Psoas muscle (tissue), 8 donors: ENCODE measurements around the gene HIP1. TPM values are rescaled to one million over a fixed set of nuclear protein-coding genes. Genes with fewer than 3 reads are reported as not detected.
"Not testable (repeated sequence)": the region's sequence is repeated elsewhere in the genome, so short reads cannot be mapped to it uniquely, and the experiment has no call there.

Source experiments
- ATAC-seq, 4 donors: fragments of 200-7000 bp; cut with Tn5 transposase; one replicate each; pipeline ENCODE4 v1.9.1; 2020; ENCODE audit warnings: moderate library complexity in 3 of 4, mild to moderate bottlenecking in 2 of 4
- DNase-seq, 2 donors: peaks; one replicate each; pipeline ENCODE4 v3.0.0-alpha.2; 2020
- H3K27ac ChIP-seq: fragments of 200-600 bp; one replicate; pipeline ENCODE4 v1.8.0; 2022
- H3K27me3 ChIP-seq, 3 donors: fragments of 200-600 bp in 1 of 3; one replicate each; pipeline versions ENCODE4 v1.6.1 to v1.8.0; 2013 to 2022; ENCODE audit warnings: low read length in 2 of 3, mild to moderate bottlenecking in 2 of 3, moderate library complexity in 1 of 3; ENCODE audit not compliant: insufficient read depth in 3 of 3
- H3K36me3 ChIP-seq, 2 donors: fragments of 200-600 bp in 1 of 2; one replicate each; pipeline versions ENCODE4 v1.6.1 to v1.8.0; 2013 to 2022; ENCODE audit warnings: low read depth in 1 of 2, mild to moderate bottlenecking in 1 of 2, moderate library complexity in 1 of 2; ENCODE audit not compliant: insufficient read depth in 1 of 2
- H3K4me1 ChIP-seq: fragments of 200-600 bp; one replicate; pipeline ENCODE4 v1.8.0; 2022
- H3K4me3 ChIP-seq: fragments of 200-600 bp; one replicate; pipeline ENCODE4 v1.8.0; 2022; ENCODE audit warnings: mild to moderate bottlenecking
- H3K9me3 ChIP-seq: fragments of 200-600 bp; one replicate; pipeline ENCODE4 v1.8.0; 2022
- WGBS, 3 donors: extraction: QIAGEN DNeasy Blood & Tissue Kit; methylation state at CpG; one replicate each; pipeline versions ENCODE4 v1.1.6 to v1.1.7; 2013; 5-methylcytosine and 5-hydroxymethylcytosine counted together
- intact Hi-C, 2 donors: fragments of 100-400 bp; cut with DNase I; formaldehyde crosslinking; loops; one replicate each; pipeline versions ENCODE4 v1.11.0 to v1.14.2; 2022
- long read RNA-seq, 2 donors: library from polyadenylated mRNA; unstranded; transcript quantifications; one replicate each; pipeline ENCODE4 v2.0.0, GENCODE V29; 2021
- polyA plus RNA-seq, 3 donors: library from polyadenylated mRNA; stranded (reverse); fragments of 200-250 nt; gene quantifications; one replicate each; pipeline ENCODE4 v1.2.3, GENCODE V29; 2013
- total RNA-seq, 4 donors: library from RNA; stranded (reverse); fragmentation: NEBNext Ultra II Directional in 2 of 4; extraction: Animal tissue kit (Norgen Biotek cat#: 25700) in 2 of 4; gene quantifications; one replicate each; pipeline versions ENCODE4 v1.2.1 to v1.2.4, GENCODE V29; 2021 to 2023
- TF ChIP-seq, protein P1 (sequence below): fragments of 200-600 bp; IDR thresholded peaks from one replicate; pipeline ENCODE4 v1.8.0; 2022; ENCODE audit warnings: antibody characterized with exemption
- donor health status: healthy with polysubstance abuse.
- donor health status: DM: no; HTN: no; CAD: no; lungs with moderate emphysema.
- donor health status: Bipolar disorder and iron deficiency.
- donor health status: healthy.
- donor health status: DM: yes; HTN: yes; CAD: no.
- donor health status: DM: no; HTN: no; CAD: no.
- donor health status: DM: no; HTN: no; CAD: no.
- donor health status: DM: yes; HTN: yes; CAD: no.

Gene HIP1
- total RNA-seq (10 to 100 TPM in 1 of 4 donors, 1 to 10 TPM in 3; 5.4 to 11.9 (median 7.1) TPM), polyA plus RNA-seq (1 to 10 TPM; 2.5 to 3.9 (median 3.7) TPM)
- long read RNA-seq, donor 1, partial matches to known transcripts, result 1 of 1 reads
- long read RNA-seq, donor 1, other reads (novel, unspliced or antisense), result 0 of 1 reads
- long read RNA-seq, donor 2, full-length matches to known transcripts, result 1 of 6 reads
- long read RNA-seq, donor 2, partial matches to known transcripts, result 0 of 6 reads
- long read RNA-seq, donor 2, other reads (novel, unspliced or antisense), result 5 of 6 reads

DNA sequence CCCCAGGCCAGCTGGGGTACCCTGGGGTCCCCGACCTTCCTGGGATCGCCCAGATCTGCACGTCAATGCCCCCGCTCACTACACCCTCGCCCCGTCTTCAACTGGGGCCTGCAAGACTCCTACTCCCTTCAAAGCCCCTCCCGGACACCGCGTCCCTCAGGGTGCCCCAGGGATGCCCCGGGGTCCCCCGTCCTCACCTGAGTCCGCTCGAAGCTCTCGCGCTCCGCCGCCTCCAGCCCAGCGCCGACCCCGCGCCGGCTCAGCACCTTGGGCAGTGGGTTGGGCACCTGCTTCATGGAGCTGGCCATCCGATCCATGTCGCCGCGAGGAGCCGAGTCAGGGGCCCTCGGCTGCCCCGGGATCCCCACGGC, at the start of gene HIP1:
TSS of gene HIP1 (minus strand) at position 338 of the 371 bp plus-strand sequence. CDS start at position 317, 21 bp downstream.
- peak within 1 kb of the TSS; percentile 84 for H3K4me3 ChIP-seq
- no peak for ATAC-seq
- no peaks in the 10 kb centered on the region for H3K27me3 ChIP-seq
- peak within 1 kb of the TSS; percentile 59 for H3K27ac ChIP-seq
- peaks cover 4% of the 10 kb centered on the region for H3K4me1 ChIP-seq
- no peaks in the 10 kb centered on the region for H3K36me3 ChIP-seq
- DNase-seq, result no peak
- intact Hi-C loops, result no loop called here
- TF ChIP-seq, protein P1, sequence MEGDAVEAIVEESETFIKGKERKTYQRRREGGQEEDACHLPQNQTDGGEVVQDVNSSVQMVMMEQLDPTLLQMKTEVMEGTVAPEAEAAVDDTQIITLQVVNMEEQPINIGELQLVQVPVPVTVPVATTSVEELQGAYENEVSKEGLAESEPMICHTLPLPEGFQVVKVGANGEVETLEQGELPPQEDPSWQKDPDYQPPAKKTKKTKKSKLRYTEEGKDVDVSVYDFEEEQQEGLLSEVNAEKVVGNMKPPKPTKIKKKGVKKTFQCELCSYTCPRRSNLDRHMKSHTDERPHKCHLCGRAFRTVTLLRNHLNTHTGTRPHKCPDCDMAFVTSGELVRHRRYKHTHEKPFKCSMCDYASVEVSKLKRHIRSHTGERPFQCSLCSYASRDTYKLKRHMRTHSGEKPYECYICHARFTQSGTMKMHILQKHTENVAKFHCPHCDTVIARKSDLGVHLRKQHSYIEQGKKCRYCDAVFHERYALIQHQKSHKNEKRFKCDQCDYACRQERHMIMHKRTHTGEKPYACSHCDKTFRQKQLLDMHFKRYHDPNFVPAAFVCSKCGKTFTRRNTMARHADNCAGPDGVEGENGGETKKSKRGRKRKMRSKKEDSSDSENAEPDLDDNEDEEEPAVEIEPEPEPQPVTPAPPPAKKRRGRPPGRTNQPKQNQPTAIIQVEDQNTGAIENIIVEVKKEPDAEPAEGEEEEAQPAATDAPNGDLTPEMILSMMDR, result no peak
- H3K9me3 ChIP-seq, result no peaks in the 10 kb centered on the region
- WGBS, 3 donors, result 0% methylated on average over 21 to 30 of the region's 30 CpGs

DNA sequence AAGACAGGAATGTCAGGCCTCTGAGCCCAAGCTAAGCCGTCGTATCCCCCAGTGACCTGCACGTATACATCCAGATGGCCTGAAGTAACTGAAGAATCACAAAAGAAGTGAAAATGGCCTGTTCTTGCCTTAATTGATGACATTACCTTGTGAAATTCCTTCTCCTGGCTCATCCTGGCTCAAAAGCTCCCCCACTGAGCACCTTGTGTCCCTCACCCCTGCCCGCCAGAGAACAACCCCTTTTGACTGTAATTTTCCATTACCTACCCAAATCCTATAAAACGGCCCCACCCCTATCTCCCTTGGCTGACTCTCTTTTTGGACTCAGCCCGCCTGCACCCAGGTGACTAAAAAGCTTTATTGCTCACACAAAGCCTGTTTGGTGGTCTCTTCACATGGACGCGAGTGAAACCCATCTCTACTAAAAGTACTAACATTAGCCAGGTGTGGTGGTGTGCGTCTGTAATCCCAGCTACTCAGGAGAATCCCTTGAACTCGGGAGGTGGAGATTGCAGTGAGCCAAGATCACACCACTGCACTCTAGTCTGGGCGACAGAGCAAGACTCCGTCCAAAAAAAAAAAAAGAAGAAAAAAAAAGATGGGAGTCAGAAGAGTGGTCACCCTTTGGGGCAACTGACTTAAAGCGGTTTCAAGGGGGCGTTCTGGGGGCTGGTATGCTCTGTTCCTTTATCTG, 49.6 kb upstream of the HIP1 start:
- intact Hi-C loops, H3K27me3 ChIP-seq, H3K36me3 ChIP-seq, H3K9me3 ChIP-seq, H3K4me3 ChIP-seq, H3K27ac ChIP-seq, ATAC-seq, H3K4me1 ChIP-seq, DNase-seq: not testable (repeated sequence)
- WGBS, 3 donors, result 75 to 79% (median 78%) methylated on average over 14 of the region's 14 CpGs

DNA sequence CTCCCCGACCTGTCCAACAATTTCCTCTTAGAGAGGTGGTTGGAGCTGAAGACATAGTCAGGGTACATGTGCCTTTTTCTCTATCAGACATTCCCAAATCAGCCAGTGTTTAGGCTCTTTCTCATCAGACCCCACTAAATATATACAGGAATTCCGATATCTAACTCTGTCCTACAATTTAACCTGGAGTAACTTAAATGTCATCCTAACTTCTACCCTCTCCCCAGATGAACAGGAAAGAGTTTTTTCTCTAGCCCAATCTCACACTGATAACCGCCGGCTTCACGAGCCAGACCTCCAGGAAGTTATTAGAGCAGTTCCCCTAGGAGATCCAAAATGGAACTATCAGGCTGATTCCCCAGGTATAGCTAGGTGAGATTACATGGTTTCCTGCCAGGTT, 44.3 kb upstream of the HIP1 start:
- intact Hi-C loops, H3K27me3 ChIP-seq, H3K4me3 ChIP-seq, H3K9me3 ChIP-seq, H3K27ac ChIP-seq, H3K4me1 ChIP-seq, ATAC-seq, H3K36me3 ChIP-seq, DNase-seq: not testable (repeated sequence)
- WGBS, 3 donors, result 81 to 92% (median 85%) methylated on average over 5 of the region's 5 CpGs

DNA sequence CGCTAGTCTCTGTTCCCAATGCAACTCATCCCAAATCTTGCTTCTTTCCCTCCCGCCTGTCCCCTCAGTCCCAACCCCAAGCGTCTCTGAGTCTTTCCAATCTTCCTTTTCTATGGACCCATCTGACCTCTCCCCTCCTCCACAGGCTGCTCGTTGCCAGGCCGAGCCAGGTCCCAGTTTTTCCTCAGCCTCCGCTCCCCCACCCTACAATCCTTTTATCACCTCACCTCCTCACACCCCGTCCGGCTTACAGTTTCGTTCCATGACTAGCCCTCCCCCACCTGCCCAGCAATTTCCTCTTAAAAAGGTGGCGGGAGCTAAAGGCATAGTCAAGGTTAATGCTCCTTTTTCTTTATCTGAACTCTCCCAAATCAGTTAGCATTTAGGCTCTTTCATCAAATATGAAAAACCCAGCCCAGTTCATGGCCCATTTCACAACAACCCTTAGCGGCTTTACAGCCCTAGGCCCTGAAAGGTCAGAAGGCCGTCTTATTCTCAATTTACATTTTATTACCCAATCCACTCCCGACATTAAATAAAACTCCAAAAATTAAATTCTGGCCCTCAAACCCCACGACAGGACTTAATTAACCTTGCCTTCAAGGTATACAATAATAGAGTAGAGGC, 42.0 kb upstream of the HIP1 start:
- H3K27me3 ChIP-seq, DNase-seq, H3K9me3 ChIP-seq, H3K36me3 ChIP-seq, ATAC-seq, intact Hi-C loops, H3K4me1 ChIP-seq, H3K27ac ChIP-seq, H3K4me3 ChIP-seq: not testable (repeated sequence)
- 73 to 79% (median 78%) methylated on average over 14 of the region's 14 CpGs for WGBS, 3 donors

DNA sequence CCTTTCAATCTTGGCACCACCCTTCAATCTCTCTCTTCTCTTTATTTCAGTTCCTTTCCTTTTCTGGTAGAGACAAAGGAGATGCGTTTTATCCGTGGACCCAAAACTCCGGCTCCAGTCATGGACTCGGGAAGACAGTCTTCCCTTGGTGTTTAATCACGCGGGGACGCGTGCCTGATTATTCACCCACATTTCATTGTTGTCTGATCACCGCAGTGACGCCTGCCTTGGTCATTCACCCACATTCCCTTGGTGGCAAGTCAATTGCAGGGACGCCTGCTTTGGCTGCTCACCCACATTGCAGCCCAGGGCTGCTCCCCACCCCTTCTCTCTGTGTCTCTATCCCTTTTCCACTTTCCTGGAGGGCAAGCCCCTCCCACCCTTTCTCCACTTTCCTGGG, 40.8 kb upstream of the HIP1 start:
- DNase-seq, intact Hi-C loops, ATAC-seq, H3K4me3 ChIP-seq, H3K27ac ChIP-seq, H3K4me1 ChIP-seq, H3K27me3 ChIP-seq, H3K9me3 ChIP-seq, H3K36me3 ChIP-seq: not testable (repeated sequence)
- WGBS, 3 donors, result 57 to 61% (median 61%) methylated on average over 11 of the region's 11 CpGs

DNA sequence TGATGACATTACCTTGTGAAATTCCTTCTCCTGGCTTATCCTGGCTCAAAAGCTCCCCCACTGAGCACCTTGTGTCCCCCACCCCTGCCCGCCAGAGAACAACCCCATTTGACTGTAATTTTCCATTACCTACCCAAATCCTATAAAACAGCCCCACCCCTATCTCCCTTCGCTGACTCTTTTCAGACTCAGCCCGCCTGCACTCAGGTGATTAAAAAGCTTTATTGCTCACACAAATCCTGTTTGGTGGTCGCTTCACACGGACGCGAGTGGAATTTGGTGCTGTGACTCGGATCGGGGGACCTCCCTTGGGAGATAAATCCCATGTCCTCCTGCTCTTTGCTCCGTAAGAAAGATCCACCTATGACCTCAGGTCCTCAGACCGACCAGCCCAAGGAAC, 40.3 kb upstream of the HIP1 start:
- WGBS, 3 donors, result 57 to 62% (median 61%) methylated on average over 11 of the region's 11 CpGs
- ATAC-seq, result not testable (repeated sequence)

More for the DNA sequence above, 40.3 kb upstream of the HIP1 start:
- H3K27ac ChIP-seq, H3K4me1 ChIP-seq, H3K4me3 ChIP-seq, H3K9me3 ChIP-seq, H3K36me3 ChIP-seq, H3K27me3 ChIP-seq, intact Hi-C loops, DNase-seq: not testable (repeated sequence)
